ENCODE data around the gene ENTPD2.

GRCh38 chr9:137038916-137039315 lies 14.9 kb downstream of the ENTPD2 start:
- TF ChIP-seq CTCF (IDR thresholded peaks at IDR 0.05) (no peak), EZH2 (IDR thresholded peaks at IDR 0.05; ENCODE audit: borderline replicate concordance, insufficient read depth, low read depth, low read length, poor library complexity, severe bottlenecking) (no peak)
